ENCODE results near the gene RBP3.

RBP3 gene

DNA sequence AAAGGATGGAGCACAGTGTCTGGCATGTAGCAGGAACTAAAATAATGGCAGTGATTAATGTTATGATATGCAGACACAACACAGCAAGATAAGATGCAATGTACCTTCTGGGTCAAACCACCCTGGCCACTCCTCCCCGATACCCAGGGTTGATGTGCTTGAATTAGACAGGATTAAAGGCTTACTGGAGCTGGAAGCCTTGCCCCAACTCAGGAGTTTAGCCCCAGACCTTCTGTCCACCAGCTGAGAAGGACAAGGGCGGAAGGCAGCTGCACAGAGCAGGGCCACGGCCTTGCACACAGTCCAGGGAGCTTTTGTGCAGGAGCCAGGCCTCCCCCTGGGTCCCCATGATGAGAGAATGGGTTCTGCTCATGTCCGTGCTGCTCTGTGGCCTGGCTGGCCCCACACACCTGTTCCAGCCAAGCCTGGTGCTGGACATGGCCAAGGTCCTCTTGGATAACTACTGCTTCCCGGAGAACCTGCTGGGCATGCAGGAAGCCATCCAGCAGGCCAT, at the start of gene RBP3:
TSS of gene RBP3 (plus strand) at position 226 of the 514 bp plus-strand sequence. CDS start at position 348, 122 bp downstream.
- no peak for DNase-seq

DNA sequence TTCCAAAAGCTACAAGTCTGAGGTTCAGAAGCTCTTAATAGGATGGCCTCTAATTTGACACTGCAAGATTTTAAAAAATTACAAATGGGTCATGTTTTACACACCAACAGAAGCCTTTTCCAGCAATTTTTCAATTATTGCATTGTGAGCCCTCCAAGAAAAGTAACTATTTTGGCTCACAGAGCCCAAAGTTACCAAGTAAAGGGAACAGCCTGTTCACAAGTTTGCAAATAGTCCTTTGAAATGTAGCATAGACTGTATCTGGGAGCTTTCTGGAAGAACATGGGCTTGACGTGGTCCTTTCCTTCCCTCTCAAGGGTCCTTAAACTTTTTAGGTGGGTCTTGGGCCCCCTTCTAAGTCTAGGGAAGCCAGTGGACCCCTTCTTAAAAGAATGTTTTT, 49.4 kb upstream of the RBP3 start:
- DNase-seq = no peak

DNA sequence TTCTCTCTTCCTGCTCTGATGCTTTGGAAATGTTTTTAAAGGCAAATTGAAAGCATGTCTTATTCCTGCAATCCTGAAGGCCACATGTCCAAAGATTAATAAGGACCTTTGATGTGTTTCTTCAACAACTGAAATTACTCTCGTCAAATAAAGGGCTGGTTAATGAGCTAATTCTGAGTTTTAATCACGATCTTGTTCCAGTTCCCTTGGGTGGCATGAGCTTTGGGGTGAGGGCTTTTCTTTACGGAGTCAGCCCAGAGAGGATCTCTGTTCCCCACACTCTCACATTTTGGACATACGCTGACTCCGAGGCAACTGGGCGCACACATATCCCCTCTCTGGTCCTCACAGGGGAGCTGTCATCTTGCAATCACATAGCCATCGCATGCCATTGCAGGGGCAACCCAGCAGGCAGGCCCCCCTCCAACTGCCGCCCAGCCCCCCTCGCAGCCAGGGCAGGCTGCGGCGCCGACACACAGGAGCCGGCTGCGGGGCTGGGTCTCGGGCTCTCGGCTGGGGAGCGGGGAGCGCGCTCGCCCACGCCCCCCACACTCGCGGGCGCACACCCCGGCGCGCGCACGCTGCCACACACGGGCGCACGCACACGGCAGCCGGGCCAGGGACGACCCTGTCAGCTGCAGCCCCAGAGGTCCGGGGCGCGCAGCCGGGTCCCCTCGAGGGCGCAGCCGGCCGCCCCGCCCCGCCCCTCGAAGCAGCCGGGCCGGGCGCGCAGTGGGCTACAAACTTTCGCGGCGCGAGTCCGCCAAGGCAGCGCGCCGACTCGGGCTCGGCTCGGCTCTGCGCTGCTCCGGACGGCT, 48.3 kb upstream of the RBP3 start, which contains the start of gene GDF10:
TSS of gene GDF10 (plus strand) at position 587 of the 818 bp plus-strand sequence. CDS start 455 bp downstream, outside the sequence.
- no peak for DNase-seq

DNA sequence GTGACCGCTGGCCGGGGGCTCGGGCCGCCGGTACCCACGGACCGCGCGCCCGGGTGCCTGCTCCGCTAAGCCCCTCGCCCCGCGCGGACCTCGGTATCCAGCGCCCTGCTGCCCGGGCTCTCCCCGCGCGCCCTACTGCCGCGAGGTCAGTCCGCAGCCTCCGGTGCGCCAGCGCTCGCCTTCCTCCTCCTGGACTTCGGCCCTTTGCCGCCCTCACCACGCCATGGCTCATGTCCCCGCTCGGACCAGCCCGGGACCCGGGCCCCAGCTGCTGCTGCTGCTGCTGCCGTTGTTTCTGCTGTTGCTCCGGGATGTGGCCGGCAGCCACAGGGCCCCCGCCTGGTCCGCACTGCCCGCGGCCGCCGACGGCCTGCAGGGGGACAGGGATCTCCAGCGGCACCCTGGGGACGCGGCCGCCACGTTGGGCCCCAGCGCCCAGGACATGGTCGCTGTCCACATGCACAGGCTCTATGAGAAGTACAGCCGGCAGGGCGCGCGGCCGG, 47.7 kb upstream of the RBP3 start:
- no peak for DNase-seq

DNA sequence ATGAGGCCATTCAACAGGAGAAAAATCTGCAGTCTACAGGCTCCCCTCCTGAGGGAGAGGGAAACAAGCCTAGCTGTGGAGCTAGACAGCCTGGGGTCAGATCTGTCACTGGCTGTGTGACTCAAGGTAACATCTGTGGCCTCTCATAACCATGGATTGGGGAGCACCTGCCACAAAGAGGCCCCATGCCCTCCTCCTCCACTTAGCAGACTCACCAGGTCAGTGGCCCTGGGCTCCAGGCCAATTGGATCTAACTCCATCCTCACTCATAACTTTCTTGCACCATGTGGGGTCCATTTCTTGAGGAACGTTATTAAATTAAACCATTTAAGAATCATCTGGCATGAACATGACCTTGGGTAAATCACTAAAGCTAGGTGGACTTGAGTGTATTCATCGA, 46.3 kb upstream of the RBP3 start:
- no peak for DNase-seq

DNA sequence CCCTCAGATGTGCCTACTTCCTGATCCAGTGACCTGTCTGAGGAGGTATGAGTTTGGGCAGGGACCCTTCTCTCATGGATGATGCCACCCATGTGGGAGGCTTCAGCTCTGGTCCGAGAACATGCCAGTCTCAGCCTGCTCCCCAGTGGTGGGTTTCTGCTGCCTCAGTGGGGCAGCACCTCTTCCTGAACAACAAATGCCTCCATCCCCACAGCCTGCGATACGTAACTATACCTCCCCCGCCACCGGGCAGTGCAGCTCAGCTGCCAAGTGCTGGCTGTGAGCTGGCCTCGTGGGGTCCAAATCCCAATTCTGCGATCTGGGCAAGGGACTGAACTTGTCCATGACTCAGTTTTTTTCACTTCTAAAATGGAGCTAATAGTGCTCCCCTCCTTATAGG, 45.1 kb upstream of the RBP3 start:
- DNase-seq = no peak

DNA sequence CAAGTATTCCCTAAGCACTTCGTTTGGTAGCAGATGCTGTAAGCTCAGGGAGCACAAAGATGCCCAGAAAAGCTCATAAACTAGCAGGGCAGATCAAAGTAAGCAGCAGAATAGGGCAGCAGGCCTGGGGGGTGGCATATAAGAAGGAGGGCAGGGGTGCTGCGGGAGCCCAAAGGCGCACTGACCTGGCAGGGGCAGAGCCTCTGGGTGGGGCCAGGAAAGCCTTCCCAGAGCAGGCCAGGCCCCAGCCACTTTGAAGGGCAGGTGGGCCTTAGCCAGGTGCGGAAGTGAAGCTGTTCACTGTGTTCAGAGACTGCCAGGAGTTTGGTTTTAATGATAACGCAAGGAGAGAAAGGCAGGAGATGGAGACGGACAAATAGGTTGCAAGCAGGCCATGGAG, 44.3 kb upstream of the RBP3 start:
- DNase-seq = no peak

DNA sequence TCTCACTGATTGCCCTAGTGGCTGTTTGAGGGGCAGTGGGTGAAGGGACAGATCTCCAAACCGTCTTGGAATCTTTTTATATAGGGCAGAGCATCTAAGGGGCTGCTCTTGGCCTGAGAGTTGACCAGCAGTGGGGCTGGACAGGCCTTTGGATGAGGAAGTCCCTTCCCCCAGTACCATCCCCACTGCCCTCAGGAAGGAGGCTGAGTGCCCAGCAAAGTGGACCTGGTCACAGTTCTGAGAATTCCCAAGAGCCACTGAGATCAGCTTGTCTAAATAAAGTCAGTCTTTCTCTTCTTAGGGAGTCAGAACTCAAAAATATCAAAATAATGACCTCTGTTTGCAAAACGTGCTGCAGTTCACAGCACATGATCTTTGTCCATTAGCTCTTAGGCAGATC, 42.6 kb upstream of the RBP3 start:
- DNase-seq = no peak

DNA sequence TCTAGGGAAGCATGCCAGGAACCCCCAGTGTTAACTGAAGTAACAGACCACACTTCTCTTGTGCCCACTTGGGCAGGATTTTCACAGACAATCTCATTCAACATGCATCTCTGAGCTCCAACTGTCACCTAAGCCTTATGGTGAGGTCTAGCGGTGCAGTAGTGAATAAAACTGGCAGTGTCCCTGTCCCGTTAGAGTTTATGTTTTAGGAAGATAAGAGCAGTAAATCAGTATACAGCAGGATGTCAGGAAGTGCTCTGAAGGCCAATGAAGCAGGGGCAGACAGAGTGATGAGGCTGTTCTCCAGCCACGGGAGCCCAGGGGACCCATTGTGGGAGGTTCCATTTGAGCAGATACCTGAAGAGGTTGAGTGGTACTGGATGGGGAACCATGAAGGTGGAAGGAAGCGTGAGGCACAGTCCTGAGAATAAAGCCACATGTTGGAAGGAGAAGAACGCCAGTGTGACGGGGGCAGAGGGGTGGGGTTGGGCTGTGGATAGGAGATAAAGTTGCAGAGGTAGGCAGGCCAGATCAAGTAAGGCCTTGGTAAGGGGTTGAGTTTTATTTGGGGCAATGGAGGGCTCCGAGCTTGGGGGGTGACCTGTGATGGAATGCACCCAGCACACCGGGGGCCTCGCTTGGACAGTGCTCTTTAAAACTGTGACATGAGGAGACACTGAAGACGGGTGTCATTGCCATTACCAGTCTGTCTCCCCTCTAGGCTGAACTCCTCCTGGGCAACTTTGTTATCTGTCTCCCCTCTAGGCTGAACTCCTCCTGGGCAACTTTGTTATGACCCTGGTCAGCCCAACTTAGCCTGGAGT, 41.6 kb upstream of the RBP3 start:
- no peak for DNase-seq

DNA sequence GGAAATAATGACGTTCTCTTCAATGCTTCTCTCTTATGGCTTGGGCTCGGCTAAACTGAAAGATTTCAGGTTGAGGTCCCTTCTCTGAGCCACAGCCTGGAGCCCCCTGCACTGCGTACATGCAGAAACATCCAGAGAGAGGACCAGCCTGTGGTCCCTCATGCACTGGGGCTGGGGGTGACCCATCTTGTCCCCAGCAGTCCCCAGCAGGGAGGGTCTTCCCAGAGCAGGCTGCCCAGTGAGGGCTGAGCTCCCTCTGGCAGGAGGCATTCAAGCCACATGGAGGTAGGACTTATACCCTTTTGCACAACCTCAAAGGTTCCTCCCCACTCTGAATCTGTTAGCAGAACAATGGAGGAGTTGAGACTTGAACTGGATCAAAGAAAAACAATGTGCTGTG, 40.8 kb upstream of the RBP3 start:
- no peak for DNase-seq

DNA sequence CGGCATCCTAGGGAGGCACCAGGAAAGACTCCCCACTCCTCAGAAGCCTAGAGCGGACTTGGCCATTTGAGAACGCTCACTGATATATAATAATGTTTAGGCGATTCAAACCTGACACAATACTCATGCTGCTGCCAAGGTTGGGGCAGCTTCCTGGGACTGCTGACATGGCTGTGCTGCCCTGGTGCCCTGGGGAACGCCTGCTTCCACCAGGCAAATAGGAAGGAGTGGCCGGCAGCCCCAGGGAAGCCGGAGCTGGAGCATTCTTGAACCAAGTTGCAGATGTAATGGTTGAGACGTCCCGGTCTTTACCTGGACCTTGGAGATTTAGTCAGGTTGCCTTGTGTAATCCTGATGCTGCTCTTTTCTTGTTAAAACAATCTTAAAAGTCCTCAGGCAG, 39.4 kb upstream of the RBP3 start:
- DNase-seq = no peak

DNA sequence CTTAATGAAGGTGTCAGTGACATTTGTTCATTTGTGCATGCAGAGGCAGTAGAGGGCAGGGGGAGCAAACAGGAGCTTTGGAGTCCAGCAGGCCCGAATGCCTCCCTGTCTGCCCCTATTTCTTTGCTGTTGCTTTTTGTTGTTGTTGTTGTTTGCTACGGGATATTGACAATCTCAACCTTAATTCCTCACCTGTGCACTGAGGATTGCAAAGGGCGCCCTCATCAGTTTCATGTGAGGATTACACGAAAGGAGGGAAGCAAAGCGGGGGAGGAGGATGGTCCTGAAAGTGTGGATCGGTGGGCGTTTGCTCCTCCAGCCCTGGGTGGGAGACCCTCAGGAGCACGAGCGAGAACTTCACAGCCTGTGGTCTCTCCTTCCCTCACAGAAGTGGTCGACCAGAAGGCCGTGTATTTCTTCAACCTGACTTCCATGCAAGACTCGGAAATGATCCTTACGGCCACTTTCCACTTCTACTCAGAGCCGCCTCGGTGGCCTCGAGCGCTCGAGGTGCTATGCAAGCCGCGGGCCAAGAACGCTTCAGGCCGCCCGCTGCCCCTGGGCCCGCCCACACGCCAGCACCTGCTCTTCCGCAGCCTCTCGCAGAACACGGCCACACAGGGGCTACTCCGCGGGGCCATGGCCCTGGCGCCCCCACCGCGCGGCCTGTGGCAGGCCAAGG, 38.6 kb upstream of the RBP3 start:
- no peak for DNase-seq

DNA sequence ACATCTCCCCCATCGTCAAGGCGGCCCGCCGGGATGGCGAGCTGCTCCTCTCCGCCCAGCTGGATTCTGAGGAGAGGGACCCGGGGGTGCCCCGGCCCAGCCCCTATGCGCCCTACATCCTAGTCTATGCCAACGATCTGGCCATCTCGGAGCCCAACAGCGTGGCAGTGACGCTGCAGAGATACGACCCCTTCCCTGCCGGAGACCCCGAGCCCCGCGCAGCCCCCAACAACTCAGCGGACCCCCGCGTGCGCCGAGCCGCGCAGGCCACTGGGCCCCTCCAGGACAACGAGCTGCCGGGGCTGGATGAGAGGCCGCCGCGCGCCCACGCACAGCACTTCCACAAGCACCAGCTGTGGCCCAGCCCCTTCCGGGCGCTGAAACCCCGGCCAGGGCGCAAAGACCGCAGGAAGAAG, 38.1 kb upstream of the RBP3 start:
- no peak for DNase-seq

DNA sequence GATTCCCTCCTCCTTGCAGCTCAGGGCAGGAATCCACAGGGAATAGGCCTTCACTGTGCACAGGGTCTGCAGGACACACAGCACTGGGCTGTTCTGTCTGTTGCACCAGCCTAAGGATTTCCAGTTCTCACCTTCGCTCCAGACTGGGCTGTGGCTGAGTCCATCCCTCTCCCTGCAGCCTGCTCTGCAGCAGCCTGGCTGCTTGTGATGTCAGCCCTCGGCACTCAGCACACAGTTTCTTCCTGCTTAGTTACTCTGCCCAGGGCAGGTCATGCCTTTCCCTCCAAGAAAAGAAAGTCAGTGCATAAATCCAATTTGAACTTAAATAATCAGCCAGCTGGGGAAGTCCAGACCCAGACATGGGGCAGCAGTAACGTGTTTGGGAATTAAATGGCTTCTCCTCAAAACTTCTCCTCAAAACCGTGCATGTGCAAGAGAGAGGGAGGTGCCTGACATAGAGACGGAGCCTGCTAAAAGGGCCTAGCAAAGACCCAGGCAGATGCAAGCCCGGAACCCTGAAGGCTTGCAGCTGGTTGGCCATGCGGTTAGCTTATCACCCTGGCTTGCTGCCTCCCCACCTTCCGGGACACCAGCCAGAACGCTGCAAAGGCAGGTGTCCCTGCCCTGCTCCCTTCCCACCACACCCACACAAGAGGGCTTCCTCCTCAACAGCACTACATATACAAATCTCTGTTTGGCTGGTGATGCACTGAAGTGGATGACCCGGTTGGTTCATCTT, 36.8 kb upstream of the RBP3 start:
- DNase-seq = no peak

DNA sequence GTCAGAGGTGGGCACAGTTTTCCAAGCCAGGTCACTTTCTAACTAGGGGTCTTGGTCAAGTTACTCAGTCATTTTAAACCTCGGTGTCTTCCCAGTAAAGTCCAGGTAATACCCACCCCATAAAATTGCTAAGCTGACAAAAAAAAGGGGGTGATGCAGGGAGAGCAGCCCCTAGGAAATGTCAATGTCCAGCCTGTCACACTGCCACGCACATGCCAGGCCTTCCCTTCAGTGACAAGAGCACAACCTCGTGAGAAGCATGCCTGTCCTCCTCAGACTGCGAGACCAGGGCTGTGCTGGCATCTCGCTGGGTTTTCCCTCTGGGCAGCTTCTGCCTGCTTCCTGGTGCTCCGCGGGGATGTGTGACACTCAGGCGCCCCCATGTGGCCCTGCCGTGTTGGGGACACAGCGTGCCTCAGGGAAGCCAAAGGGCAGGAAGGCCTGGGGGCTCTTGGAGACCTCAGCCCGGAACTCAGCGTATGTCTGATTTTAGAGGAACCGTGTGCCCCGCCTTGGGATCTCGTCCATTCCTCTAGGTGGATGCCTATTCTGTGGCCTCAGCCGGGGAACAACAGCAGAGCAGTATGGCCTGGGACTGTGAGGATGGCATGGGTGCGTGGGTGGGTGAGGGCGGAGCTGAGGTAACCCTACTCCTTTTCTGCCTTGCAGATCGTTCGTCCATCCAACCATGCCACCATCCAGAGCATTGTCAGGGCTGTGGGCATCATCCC, 36.1 kb upstream of the RBP3 start:
- DNase-seq = peak; percentile 27

DNA sequence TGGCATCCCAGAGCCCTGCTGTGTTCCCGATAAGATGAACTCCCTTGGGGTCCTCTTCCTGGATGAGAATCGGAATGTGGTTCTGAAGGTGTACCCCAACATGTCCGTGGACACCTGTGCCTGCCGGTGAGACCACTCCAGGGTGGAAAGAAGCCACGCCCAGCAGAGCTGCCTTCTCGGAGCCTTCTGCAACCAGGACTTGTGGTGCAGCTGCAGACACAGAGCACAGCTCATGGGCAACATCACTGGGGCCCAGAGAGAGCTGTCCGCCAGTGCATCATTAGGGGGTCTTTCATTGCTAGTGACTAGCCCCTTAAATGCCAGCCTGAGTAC, 35.5 kb upstream of the RBP3 start:
- no peak for DNase-seq

DNA sequence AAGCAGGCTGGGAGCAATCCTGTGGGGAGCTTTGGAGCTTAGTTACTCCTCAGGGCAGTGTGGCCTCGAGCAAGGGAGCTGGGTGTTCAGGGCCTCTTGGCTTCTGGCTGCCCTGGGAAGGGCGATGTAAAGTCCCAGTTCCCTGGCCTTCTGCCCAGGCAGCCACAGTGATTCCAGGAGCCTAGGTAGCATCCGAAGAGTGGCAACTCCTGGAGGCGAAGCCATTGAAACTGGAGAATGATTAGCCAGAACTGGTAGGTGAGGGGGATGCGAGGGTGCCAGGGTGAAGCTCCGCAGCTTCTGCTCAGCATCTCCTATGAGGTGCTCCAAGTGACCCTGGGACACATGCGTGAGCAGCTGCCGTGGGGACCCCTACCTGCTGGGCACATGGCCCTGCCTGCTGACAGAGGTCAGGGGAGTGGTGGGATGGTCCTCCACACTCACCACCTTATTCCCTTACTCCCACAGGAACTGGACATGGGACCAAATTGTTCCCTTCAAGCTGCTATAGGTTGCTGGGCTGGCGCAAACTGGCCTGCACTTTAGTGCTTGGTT, 33.7 kb upstream of the RBP3 start:
- no peak for DNase-seq

DNA sequence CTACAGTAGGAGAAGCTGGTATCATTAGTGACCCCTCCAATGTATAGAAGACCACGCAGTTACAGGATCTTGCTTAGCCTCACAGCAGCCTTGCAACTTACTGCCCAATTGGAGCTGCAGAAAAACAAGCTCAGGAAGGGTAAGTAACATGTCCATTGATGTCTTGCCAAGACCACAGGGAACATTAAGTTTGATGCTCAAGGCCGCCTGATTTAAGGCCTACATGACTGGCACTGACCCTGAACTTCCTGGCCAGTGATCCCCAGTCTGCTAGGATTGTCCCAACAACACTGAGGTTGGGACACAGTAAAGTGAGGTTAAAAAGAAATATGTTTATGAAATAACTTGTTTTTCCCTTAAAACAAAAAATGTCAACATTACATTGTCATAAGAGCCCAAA, 32.7 kb upstream of the RBP3 start:
- DNase-seq = no peak

DNA sequence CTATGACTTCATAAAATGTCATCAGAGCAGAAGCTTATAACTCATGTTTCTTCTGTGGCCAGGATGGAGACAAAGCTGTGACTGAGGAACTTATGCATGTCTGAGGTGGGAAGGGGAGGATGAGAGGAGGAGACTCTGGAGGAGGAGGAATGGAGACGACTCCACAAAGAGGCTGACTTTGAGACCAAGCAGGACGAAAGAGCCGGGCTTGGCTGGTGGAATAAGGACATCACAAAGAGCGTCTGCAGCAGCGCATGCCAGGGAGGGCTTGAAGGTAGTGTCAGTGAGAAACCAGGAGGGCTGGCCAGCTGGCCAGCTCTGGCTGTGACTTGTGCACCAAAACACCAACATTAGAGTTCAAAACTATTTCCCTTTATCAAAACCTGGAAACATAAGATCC, 32.0 kb upstream of the RBP3 start:
- no peak for DNase-seq

DNA sequence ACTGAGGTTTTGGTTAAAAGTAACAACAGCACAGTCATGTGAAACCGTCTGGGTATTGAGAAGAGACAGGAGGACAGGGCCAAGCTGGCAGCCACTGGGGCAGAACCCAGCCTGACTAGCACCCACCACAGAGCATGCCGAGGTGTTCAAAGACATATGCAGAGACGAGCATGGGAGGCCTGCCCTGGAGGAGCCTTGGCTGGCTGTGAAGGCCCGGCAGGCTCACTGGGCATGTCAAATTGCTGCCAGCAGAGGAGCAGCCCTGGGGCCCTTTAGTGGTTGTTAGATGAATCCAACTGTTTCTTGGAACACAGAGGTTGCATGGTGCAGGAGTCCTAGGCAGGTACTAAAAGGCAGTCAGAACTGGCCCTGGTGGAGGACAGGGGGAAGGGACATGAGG, 30.9 kb upstream of the RBP3 start:
- no peak for DNase-seq

DNA sequence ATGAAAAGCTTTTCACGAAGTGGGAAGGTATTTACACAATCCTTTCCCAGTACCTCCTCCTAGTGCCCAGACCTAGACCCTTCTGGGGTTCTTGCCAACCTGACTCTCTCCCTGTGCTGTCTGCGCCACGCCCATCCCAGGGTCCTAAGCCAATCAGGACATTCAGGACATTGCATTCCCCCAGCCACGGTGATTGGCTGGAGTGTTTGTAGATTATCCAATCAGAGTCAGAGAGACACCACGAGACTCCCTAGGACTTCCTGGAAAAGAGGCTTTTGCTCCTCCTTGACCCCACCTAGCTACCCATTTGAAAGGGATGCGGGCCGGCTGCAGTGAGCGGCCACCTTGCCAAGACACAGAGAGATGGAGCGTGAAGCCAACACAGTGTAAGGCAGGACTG, 29.5 kb upstream of the RBP3 start:
- DNase-seq = no peak

DNA sequence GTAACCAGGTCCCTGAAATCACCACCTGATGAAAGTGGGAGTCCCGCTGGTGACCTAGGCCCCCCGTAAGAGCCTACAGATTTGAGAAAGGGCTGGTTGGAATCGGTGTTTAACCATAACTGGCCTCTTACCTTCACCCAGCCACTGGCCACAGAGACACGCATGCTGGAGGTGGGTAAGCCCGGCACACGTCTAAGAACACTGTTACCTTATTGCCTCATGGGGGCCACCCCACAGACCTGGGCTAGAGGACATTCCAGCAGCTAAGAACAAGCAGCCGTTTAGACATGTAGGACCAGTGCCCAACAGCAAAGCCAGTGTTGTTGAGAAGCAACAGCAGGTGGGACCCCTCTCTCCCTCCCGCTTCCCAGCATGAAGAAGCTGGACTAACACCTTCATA, 28.4 kb upstream of the RBP3 start:
- DNase-seq = no peak

Data from NK-92 treated with Interleukin-12 subunit alpha and Interleukin-12 subunit beta, amount 100 ng/mL, for 24 hours (cell line).